ENCODE data around the gene SMIM9. TPM values are rescaled to one million over a fixed set of nuclear protein-coding genes. Genes with fewer than 3 reads are reported as not detected.

SMIM9 gene
- total and polyA plus RNA-seq, 9 of the 15 experiments (the other 6 are each of a cell fraction or from before 2014, with no cell fraction given), result 0.08 TPM; not detected in 8

GRCh38 chrX:154791467-154791866 is 43.0 kb downstream of the SMIM9 start:
- H3K27me3 ChIP-seq (ENCODE audit: control insufficient read depth in 2 of 2, insufficient read depth in 2 of 2, low read length in 2 of 2), result no peaks in the 10 kb centered on the region
- ChIA-PET CTCF (ENCODE audit: low intra/inter-chr PET ratio) (no interaction called here), POLR2A (interaction anchor here (1.4 to 3.4 kb wide), 3 partner anchors 12 to 19 kb away, joined by 4 to 14 read pairs (median 12); no protein-coding TSS in a partner anchor)
- BruUV-seq (replicated peaks), result no TSS peak
- H3K4me2 ChIP-seq (ENCODE audit: insufficient read depth, low read length), result no peak overlapping the region
- WGBS (ENCODE audit: insufficient coverage, low coverage, missing lambda C conversion rate), result 100% methylated on average over 3 of the region's 4 CpGs
- intact Hi-C loops (cut with micrococcal nuclease) (no loop called here), in situ Hi-C loops (cut with MboI) (no loop called here)
- no peak overlapping the region for H2AFZ ChIP-seq (ENCODE audit: low read depth, low read length)
- no peak for DNase-seq (ENCODE audit: extremely low read depth in 1 of 4, low spot score in 3 of 4)
- no peaks in the 10 kb centered on the region for H3K9me3 ChIP-seq (replicated peaks; ENCODE audit: control insufficient read depth, insufficient read depth, low read depth, low read length)
- H4K20me1 ChIP-seq (replicated peaks; ENCODE audit: control insufficient read depth, insufficient read depth, low read length), result peaks cover 5% of the 10 kb centered on the region; the same call in 1 of the 2 replicates
- peaks cover 15 to 37% of the 10 kb centered on the region in 2 experiments; a peak in 4 of 5 replicates for H3K4me1 ChIP-seq (replicated peaks in 1 of 2; ENCODE audit: control insufficient read depth in 2 of 2, insufficient read depth in 2 of 2, low read length in 2 of 2)
- ATAC-seq, result no peak
- H3K4me3 ChIP-seq, result no peak overlapping the region
- H3K9me1 ChIP-seq (ENCODE audit: control insufficient read depth, insufficient read depth, low read length), result peaks cover 4% of the 10 kb centered on the region
- TF ChIP-seq ETS2 (tag; IDR thresholded peaks at IDR 0.05; ENCODE audit: borderline replicate concordance, poor library complexity, severe bottlenecking) (no peak), PHF20 (IDR thresholded peaks at IDR 0.05; ENCODE audit: partially characterized antibody) (no peak), HDAC6 (IDR thresholded peaks at IDR 0.05; ENCODE audit: low read depth, low read length) (no peak), ZFP36 (IDR thresholded peaks at IDR 0.05; ENCODE audit: low read depth, low read length, partially characterized antibody) (no peak), POLR2AphosphoS2 (IDR thresholded peaks at IDR 0.05; ENCODE audit: low read length) (no peak), DIDO1 (tag; IDR thresholded peaks at IDR 0.05; ENCODE audit: low read depth) (no peak), MCM5 (IDR thresholded peaks at IDR 0.05; ENCODE audit: low read depth) (no peak), ZNF778 (CRISPR knock-in tag; IDR thresholded peaks at IDR 0.05) (no peak), RAD51 (IDR thresholded peaks at IDR 0.05; ENCODE audit: borderline replicate concordance, low read depth) (no peak), ZNF561 (CRISPR knock-in tag; conservative IDR thresholded peaks at IDR 0.05) (no peak), COPS2 (conservative IDR thresholded peaks at IDR 0.05) (no peak), CHCHD3 (CRISPR knock-in tag; IDR thresholded peaks at IDR 0.05) (no peak)
- TF ChIP-seq, protein P1, sequence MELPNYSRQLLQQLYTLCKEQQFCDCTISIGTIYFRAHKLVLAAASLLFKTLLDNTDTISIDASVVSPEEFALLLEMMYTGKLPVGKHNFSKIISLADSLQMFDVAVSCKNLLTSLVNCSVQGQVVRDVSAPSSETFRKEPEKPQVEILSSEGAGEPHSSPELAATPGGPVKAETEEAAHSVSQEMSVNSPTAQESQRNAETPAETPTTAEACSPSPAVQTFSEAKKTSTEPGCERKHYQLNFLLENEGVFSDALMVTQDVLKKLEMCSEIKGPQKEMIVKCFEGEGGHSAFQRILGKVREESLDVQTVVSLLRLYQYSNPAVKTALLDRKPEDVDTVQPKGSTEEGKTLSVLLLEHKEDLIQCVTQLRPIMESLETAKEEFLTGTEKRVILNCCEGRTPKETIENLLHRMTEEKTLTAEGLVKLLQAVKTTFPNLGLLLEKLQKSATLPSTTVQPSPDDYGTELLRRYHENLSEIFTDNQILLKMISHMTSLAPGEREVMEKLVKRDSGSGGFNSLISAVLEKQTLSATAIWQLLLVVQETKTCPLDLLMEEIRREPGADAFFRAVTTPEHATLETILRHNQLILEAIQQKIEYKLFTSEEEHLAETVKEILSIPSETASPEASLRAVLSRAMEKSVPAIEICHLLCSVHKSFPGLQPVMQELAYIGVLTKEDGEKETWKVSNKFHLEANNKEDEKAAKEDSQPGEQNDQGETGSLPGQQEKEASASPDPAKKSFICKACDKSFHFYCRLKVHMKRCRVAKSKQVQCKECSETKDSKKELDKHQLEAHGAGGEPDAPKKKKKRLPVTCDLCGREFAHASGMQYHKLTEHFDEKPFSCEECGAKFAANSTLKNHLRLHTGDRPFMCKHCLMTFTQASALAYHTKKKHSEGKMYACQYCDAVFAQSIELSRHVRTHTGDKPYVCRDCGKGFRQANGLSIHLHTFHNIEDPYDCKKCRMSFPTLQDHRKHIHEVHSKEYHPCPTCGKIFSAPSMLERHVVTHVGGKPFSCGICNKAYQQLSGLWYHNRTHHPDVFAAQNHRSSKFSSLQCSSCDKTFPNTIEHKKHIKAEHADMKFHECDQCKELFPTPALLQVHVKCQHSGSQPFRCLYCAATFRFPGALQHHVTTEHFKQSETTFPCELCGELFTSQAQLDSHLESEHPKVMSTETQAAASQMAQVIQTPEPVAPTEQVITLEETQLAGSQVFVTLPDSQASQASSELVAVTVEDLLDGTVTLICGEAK (IDR thresholded peaks at IDR 0.05), result no peak
- TF ChIP-seq, protein P1 (CRISPR knock-in tag; IDR thresholded peaks at IDR 0.05), result no peak
- no peak overlapping the region for H3K9ac ChIP-seq (ENCODE audit: insufficient read depth in 1 of 2, low read depth in 2 of 2, low read length in 2 of 2)
- no peak for FAIRE-seq
- H3K27ac ChIP-seq (ENCODE audit: extremely low read depth, low read depth, low read length), result peak overlapping the region; percentile 12; the same call in 1 of the 3 replicates
- peaks cover 98% of the 10 kb centered on the region for H3K79me2 ChIP-seq (ENCODE audit: control insufficient read depth, insufficient read depth, low read length)
- H3K36me3 ChIP-seq (ENCODE audit: control insufficient read depth, insufficient read depth, low read length), result peaks cover 88% of the 10 kb centered on the region

All from K562 (cell line).